ENCODE results near the gene HNF1A. TPM values are rescaled to one million over a fixed set of nuclear protein-coding genes. Genes with fewer than 3 reads are reported as not detected.
A peak's percentile ranks its signal among the peaks of the same experiment; 100 is the strongest.

The HNF1A gene
- under 1 TPM in 2 of 4 donors, not detected in 2; 0.27 to 0.47 TPM for total RNA-seq

GRCh38 chr12:120978296-120979219 lies at the start of gene HNF1A:
Gene HNF1A (plus strand): TSS chr12:120978543. CDS start chr12:120978769, 226 bp downstream.
- TF ChIP-seq CTCF (IDR thresholded peaks at IDR 0.05) (no peak), POLR2AphosphoS5 (IDR thresholded peaks at IDR 0.05) (no peak), EP300 (IDR thresholded peaks at IDR 0.05) (no peak), POLR2A (IDR thresholded peaks at IDR 0.05) (no peak)
- peak; percentile 46 for ATAC-seq
- H3K36me3 ChIP-seq = no peaks in the 10 kb centered on the region
- H3K27me3 ChIP-seq = no peaks in the 10 kb centered on the region
- H3K4me1 ChIP-seq = peaks cover 0 to 15% (median 0%) of the 10 kb centered on the region in 3 donors
- H3K27ac ChIP-seq = peak within 1 kb of the TSS in 2 of 4 donors; percentile 52 to 66
- H3K9me3 ChIP-seq = no peaks in the 10 kb centered on the region
- 80% methylated on average over 7 of the region's 40 CpGs; no CpG with 5 or more reads in 1 of the 2 donors for WGBS, 2 donors (ENCODE audit: low coverage in 1 of 2)
- peak within 1 kb of the TSS in 1 of 2 donors; percentile 23 for H3K4me3 ChIP-seq

- 18% methylated on average over 3 of the region's 13 CpGs; no CpG with 5 or more reads in 1 of the 2 donors for WGBS, 2 donors (ENCODE audit: low coverage in 1 of 2)
- H3K36me3 ChIP-seq = no peaks in the 10 kb centered on the region
- no peaks in the 10 kb centered on the region for H3K4me1 ChIP-seq
- no peak overlapping the region for H3K4me3 ChIP-seq
- TF ChIP-seq CTCF (IDR thresholded peaks at IDR 0.05) (no peak), EP300 (IDR thresholded peaks at IDR 0.05) (no peak), POLR2AphosphoS5 (IDR thresholded peaks at IDR 0.05) (no peak), POLR2A (IDR thresholded peaks at IDR 0.05) (no peak)
- no peaks in the 10 kb centered on the region for H3K27me3 ChIP-seq
- H3K9me3 ChIP-seq = no peaks in the 10 kb centered on the region
- no peak overlapping the region for H3K27ac ChIP-seq
- ATAC-seq = no peak
Observed at GRCh38 chr12:120928864-120929652, 49.3 kb upstream of the HNF1A start.

- WGBS, 2 donors (ENCODE audit: low coverage in 1 of 2) = 88 to 92% methylated on average over 5 of the region's 5 CpGs
- H3K4me3 ChIP-seq = no peak overlapping the region
- H3K27me3 ChIP-seq = no peaks in the 10 kb centered on the region
- TF ChIP-seq POLR2AphosphoS5 (IDR thresholded peaks at IDR 0.05) = no peak
- TF ChIP-seq CTCF (IDR thresholded peaks at IDR 0.05) = no peak
- TF ChIP-seq POLR2A (IDR thresholded peaks at IDR 0.05) = no peak
- no peak for TF ChIP-seq EP300 (IDR thresholded peaks at IDR 0.05)
- H3K36me3 ChIP-seq = no peaks in the 10 kb centered on the region
- no peaks in the 10 kb centered on the region for H3K4me1 ChIP-seq
- no peak overlapping the region for H3K27ac ChIP-seq
- no peaks in the 10 kb centered on the region for H3K9me3 ChIP-seq
- no peak for ATAC-seq
Observed at GRCh38 chr12:120930032-120930431, 48.3 kb upstream of the HNF1A start.

- WGBS, 2 donors (ENCODE audit: low coverage in 1 of 2) = 79% methylated on average over 7 of the region's 7 CpGs; no CpG with 5 or more reads in 1 of the 2 donors
- ATAC-seq = no peak
- Histone ChIP-seq H3K36me3 (no peaks in the 10 kb centered on the region), H3K9me3 (no peaks in the 10 kb centered on the region), H3K4me1 (no peaks in the 10 kb centered on the region), H3K27ac (no peak overlapping the region), H3K4me3 (no peak overlapping the region), H3K27me3 (peaks cover 2% of the 10 kb centered on the region)
- no peak for TF ChIP-seq CTCF (IDR thresholded peaks at IDR 0.05)
- TF ChIP-seq POLR2AphosphoS5 (IDR thresholded peaks at IDR 0.05) = no peak
- TF ChIP-seq EP300 (IDR thresholded peaks at IDR 0.05) = no peak
- TF ChIP-seq POLR2A (IDR thresholded peaks at IDR 0.05) = no peak
Observed at GRCh38 chr12:120932058-120932457, 46.3 kb upstream of the HNF1A start.

All from gastroesophageal sphincter (tissue), 4 donors.